NCI-H524 (cell line): Measurements from ENCODE around the gene SOD3.

Experiments used
- DNase-seq, 2 experiments: peaks; one replicate each; lab custom pipeline; 2025; lab: John Stamatoyannopoulos, UW

SOD3 gene, protein sequence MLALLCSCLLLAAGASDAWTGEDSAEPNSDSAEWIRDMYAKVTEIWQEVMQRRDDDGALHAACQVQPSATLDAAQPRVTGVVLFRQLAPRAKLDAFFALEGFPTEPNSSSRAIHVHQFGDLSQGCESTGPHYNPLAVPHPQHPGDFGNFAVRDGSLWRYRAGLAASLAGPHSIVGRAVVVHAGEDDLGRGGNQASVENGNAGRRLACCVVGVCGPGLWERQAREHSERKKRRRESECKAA

DNA sequence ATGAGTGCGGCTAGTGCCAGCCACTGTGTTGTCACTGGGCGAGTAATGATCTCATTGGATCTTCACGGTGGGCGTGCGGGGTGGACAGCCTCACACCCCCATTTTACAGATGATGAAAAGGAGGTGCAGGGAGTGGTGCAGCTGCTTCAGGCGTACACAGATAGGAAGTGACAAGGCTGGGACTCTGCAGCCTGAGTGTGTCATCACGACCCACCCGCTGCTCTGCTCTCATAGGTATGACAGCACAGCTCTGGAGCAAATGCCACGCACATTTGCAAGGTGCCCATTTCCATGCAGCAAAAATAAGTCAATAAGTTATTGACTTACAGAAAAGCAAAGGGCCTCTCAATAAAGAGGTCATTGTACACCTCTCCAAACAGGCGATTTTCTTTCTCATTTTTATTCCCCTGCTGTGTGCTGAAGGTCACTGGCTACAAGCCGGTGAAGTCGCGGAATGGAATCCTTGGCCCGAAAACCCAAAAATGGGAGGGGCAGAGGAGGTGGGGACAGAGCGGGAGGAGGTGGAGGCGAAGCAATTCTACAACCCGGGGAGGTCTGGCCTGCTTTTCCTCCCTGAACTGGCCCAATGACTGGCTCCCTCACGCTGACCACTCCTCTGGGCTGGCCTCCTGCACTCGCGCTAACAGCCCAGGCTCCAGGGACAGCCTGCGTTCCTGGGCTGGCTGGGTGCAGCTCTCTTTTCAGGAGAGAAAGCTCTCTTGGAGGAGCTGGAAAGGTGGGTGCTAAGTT, at the start of gene SOD3:
TSS of gene SOD3 (plus strand) at position 658 of the 750 bp plus-strand sequence. CDS start 3,949 bp downstream, outside the sequence.
- DNase-seq = no peak

DNA sequence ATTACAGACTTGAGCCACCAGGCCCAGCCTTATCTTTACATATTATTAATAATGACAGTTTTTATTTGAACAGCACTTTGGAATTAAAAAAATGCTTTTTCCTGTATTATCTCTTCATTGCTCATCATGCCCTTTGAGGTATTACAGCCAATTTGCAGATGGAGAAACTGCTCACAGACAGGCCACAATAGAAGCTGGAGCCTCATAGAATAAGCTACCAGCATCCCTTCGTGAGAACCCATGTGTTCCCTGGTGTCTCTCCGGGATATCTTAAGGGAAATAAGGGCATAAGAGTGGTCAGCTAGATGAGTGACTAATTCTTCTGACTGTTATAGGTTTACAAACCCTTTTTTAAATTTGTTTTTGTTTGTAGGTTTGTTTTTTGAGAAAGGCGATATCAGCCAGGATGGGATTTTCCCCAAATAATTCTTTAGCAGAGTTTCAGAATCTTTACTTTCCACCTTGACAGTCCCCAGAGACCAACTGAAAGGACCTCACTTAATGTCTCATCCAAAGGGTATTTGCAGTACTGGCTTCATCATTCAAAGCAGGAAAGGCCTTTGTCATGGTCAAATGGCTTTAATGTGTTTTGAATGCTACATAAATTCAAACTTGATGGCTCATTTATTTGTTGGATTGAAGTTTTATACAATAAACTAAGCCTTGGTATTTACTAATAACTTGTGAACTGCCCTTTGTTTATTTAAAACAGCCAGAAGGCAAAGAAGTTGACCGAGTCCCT, 48.0 kb upstream of the SOD3 start:
- DNase-seq = no peak

DNA sequence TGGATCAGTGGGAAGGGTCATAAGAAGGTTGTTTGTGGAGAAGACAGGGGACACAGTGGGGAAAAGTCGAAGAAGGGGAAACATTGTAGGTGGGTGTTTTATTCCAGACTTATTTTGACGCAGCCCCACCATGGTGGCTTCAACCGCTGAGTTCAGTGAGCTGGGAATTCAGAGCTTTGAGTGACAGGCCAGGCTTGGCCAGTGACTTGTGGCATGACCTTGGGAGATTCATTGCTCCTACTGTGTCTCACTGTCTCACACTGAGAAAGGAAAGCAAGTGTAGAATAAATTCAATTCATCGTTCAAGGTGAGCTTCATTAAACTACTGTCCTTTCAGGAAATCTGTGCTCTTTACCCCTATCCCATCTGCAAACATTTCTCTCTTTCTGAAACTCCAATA, 47.4 kb upstream of the SOD3 start:
- no peak for DNase-seq

DNA sequence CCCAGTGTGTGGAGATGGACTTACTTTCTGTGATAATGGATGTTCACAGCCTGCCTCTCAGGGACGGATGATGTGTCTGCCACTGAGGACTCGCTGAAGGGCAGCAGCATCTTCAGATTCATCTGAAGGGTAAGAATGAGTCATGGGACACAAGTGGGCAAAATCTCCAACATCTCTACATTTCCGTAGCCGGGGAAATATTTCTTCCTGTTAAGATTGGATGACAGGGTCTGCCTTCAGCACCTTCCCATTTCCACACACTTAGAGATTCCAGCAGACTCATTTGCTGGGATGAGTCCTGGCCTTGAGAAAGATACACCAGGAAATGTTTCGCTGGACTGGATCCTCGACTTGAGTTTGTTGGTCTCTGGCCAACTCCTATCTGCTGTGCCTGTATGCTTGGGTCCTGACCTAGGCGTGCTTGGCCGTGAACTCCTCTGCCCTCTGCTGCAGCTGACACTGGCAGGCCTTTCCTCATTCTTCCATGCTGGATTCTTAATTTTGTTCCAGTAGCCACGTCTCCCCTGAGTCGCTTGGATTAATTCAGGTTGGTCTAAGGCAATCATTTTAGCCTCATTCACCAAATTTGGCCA, 46.5 kb upstream of the SOD3 start:
- no peak for DNase-seq

DNA sequence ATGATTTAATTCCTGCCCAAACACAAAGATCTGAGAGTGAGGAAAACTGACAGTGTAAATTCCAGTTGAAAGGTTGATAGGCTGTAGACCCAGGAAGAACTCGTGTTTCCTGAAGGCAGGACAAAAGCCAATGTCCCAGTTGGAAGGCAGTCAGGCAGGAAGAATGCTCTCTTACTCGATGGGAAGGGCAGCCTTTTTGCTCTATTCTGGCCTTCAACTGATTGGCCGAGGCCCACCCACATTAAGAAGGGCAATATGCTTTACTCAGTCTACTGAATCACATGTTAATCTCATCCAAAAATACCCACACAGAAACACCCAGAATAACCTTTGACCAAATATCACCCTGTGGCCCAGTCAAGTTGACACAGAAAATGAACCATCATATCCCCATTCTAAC, 45.3 kb upstream of the SOD3 start:
- DNase-seq = no peak

DNA sequence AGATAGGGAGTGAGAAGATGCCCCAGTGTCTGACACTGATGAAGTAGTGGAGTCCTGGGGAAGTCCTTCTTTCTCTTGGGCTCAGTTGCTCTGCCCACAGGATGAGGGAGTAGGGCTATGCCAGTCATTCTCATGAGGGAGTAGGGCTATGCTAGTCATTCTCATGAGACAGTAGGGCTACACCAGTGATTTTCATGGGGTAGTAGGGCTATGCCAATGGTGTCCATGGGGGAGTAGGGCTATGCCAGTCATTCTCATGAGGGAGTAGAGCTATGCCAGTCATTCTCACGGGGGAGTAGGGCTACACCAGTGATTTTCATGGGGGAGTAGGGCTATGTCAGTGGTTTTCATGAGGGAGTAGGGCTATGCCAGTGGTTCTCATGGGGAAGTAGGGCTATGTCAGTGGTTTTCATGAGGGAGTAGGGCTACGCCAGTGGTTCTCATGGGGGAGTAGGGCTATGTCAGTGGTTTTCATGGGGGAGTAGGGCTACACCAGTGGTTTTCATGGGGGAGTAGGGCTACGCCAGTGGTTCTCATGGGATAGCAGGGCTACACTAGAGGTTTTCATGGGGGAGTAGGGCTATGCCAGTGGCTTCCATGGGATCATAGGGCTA, 43.3 kb upstream of the SOD3 start:
- no peak for DNase-seq

DNA sequence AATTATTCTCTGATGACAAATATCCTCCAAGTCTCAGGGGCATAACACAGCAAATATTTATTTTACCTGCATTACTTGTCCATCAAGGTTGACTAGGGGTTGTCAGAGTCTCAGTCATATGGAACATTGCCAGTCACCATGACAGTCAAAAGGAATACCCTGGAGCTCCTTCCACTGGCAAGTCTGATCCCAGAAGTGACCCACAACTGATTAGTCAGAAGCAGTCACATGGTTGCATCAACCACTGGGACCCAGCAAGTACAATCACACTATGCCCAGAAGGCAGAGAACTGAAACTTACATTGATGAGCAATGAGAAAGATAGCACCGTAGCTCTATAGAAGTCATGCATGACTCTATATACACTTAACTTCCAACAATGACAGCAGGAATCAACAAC, 41.9 kb upstream of the SOD3 start:
- no peak for DNase-seq

DNA sequence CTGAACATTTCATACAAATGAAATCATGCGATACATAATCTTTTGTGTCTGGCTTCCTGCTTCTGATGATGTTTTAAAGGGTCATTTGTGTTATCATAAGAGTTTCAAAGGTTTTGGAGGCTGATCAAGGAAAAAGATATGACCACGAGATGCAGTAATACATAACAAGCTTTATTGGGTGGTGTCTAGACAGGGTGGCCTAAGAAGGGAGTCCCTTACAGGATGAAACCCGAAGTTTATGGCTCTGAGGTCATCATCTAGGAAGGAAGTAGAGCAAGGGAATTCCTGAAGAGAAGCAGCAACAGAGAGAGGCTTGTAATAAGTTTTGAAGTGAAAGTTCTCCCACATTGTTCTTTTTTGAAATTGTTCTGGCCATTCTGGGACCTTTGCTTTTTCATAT, 40.8 kb upstream of the SOD3 start:
- no peak for DNase-seq

DNA sequence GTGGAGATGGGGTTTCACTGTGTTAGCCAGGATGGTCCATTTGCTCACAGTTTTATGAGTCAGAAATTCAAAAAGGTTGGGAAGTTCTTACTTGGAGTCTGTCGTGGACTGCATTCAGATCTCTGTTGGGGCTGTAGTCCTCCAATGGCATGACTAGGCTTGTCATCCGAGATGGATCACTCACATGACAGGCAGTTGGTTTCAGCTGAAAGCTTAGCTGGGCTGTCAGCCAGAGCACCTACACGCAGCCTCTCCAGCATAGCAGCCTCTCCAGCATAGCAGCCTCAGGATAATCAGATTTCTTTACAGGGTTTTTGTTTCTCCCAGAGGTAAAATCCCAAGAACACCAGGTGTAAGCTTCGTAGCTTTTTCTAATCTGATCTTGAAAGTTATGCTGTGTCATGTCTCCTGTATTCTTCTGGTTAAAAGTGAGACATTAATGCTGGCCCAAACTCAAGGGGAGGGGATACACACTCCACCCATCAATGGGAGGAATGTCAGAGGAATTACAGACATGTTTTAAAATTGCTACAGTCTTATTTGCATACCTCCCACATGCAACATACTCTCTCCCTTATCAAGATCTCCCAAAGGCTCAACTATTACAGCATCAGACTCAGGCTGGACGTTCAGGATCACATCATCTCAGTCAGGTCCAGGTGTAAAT, 31.6 kb upstream of the SOD3 start:
- DNase-seq = peak; percentile 29 to 82

DNA sequence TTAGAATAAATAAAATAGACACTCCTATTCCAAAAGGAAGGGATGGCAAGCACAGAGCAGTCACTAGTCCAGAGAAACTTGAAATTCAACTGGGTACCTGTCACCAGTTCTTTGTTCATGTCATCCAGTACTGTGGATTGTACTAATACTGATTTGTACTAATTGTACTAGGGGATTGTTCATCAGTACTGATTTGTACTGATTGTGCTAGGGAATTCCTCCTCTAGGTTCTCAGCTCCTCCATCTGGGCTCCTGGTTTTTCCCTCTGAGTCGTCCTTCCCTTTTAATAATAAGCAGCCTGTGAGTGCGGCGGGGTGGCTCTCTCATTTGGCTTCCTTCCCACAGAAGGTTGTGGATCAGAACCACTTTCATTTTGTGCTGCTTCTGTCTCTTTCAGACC, 31.0 kb upstream of the SOD3 start:
- DNase-seq = no peak

DNA sequence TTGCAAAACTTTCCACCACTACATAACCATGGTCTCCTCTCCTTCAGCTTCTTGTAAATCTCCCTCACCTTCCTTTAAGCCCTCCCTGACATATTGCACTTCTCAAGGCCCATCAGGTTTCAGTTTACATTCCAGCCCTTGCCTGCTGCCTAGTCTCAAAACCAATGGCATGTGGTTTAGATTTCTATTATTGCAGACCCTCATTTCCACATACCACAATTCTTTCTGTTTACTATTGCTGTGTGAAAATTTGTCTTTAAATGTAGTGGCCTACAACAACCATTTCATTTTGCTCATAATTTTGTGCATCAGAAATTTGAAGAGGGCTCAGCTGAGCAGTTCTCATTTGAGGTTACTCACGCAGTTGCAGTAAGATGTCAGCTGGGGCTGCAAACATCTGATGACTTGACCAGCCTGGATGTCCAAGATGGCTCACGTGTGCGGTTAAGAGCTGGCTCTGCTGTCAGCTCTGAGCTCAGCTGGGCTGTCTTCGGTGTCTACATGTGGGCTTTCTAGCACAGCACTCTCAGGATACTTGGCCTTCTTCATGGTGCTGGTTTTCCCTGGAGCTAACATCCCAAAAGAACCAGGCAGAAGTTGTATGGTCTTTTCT, 29.9 kb upstream of the SOD3 start:
- peak in 1 of 2 experiments; percentile 31 for DNase-seq

DNA sequence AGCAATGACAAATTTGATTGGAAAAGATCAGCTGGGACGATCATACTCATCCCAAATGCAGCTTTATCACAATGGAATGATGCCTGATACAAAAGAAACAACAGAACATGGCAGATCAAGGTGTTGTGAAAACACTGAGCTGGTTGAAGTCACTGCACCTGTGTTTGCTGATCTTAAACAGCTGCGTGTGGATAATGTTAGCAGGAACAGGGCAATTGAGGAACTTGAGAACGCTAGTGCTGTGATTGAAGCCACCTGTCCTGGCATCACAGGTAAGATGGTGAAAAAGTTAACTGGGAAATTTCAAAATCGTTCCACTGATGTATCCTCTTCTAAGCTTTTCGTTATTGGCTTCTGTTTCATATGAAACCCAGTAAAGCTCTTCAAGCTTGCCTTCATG, 27.4 kb upstream of the SOD3 start:
- no peak for DNase-seq

DNA sequence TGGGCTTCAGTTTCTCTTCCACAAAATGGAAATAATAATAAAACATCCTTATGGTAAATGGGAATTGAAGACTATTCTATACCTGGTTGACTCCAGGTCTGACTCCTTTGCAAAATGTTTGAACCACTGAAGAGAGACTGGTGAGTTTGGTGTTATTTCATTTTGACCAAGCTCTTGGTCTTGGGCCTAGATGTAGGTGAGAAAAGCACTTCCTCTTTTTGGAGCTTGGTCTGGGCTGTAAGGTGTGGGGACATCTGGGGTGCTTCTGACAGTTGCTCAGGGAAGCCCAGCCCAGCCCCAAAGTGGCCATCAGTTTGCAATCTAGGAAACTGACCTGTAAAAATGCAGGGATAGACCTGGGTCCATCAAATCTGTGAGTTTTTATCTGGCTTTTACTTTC, 26.8 kb upstream of the SOD3 start:
- DNase-seq = no peak

DNA sequence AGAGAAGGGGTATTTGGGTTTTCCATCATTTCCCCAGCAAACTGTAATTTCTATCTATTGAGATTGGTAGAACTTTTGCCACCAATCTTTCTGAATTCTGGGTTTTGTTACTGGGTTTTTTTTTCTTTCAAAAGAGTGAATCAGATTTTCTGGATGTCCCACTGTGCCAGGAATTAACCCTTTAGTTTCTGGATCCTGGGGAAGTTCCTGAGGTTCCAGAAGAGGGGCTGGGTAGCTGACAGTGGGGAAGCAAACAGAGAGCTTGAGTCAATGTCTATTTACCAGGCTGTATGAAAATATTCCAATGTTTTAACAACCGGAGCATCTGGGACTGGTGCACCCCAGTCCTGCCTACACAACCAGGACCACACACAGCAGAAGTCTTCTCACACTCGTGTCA, 25.8 kb upstream of the SOD3 start:
- no peak for DNase-seq

DNA sequence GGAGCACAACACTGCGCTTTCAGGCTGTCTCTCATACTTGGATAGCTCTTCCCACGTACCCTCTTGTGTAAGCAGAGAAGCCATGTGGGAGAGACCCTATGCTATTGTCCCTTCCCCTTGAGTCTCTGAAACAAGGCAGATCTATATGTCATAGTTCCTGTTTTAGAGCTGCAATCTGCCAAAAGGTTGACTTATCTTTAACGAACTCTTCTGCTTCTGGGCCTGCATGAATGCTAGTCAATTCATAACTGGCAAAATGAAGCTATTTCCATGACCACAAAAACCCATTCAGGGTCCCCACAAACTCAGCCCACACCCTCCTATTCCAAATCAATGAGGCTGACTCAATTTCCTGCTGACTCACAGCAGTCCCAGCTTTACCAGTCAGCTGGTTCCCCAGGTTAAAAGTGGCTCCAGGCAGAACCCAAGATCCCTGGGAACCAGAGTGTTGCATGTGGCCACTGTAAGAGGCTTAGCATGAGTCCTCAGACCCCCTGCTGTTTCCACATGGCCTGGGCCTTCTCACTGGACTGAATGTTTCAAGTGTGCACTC, 25.3 kb upstream of the SOD3 start:
- DNase-seq = peak; percentile 57 to 75

DNA sequence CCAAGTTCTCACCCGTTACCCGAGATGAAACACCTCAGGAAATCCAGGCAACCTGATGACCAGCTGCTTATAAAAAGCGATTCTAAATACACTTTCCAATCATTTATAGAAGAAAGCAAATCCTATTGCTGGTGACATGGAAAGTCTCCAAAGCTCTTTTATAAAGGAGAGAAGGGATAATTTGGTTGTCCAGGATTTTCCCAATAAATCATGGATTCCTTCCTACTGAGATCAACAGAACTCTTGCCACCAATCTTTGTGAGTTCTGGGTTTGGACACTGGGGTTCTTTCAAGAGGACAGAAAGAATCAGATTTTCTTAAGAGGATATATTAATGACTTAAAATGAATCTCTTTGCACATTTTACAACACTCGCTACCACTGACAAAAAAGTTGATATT, 24.7 kb upstream of the SOD3 start:
- DNase-seq = no peak

DNA sequence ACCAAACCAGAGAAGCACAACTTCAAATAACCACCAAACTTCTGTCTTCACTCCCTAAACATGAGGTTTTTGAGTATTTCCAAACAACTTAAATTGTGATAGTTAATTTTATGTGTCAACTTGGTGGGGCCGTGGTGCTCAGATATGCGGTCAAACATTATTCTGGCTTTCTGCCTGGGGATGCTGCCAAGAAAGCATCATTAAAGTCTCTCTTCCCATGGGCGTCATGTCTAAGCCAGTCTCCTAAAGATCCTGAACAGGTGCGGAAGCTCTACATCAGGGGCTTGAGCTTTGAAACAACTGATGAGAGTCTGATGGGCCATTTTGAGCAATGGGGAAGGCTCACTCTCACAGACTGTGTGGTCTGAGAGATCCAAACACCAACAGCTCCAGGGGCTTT, 24.1 kb upstream of the SOD3 start:
- DNase-seq = no peak

DNA sequence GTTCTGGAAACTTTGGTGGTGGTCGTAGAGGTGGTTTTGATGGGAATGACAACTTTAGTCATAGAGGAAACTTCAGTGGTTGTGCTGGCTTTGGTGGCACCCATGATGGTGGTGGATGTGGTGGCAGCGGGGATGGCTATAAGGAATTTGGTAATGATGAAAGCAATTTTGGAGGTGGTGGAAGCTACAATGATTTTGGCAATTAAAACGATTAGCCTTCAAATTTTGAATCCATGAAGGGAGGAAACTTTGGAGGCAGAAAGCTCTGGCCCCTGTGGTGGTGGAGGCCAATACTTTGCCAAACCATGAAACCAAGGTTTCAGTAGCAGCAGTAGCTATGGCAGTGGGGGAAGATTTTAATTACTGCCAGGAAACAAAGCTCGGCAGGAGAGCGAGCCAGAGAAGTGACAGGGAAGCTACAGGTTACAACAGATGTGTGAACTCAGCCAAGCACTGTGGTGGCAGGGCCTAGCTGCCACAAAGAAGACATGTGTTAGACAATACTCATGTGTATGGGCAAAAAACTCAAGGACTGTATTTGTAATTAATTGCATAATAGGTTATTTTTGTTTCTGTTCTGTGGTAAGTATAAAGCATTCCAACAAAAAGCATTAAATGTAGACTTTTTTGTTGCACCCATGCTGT, 23.2 kb upstream of the SOD3 start:
- DNase-seq = no peak

DNA sequence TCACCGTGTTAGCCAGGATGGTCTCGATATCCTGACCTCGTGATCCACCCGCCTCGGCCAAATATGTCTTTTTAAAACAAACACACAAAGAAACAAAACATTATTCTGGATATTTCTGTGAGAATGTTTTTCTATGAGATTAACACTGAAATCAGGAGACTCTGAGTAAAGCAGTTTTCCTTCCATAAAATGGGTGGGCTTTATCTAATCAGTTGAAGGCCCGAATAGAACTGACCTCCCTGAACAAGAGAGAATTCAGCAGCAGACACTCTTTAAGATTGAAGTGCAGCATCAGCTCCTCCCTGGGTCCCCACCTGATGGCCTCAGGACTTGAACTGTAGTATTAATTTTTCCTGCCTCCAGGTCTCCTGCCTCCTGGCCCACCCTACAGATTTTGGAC, 22.4 kb upstream of the SOD3 start:
- DNase-seq = no peak

DNA sequence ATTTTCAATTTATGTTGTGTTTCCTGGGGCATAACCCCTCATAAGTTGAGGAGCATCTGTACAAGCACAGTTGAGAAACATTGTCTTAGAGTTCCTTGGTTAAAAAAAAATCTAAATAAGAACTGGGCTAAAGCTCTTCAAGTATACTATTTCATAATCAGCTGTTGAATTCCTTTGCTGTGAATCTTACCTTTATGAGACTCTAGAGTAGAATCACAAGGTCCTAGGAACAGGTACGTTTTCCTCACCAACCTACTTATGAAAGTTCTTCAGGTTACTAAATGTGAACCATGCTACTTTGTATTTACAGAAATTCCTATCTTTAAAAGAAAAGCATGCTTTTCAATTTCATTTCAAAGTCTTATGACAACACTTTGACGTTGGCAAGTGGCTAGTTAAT, 20.9 kb upstream of the SOD3 start:
- no peak for DNase-seq
